NCI-H2029 treated with DMSO at 0.1 percent for 48 hours (cell line): ENCODE measurements around the gene NRXN2.

Experiments used
- DNase-seq: peaks from one replicate; lab custom pipeline; 2025; lab: John Stamatoyannopoulos, UW

The NRXN2 gene

GRCh38 chr11:64627371-64627770 lies 95.6 kb downstream of the NRXN2 start:
- DNase-seq: no peak

GRCh38 chr11:64626637-64627036 lies 96.4 kb downstream of the NRXN2 start:
- no peak for DNase-seq

GRCh38 chr11:64624883-64625481 lies 98.0 kb downstream of the NRXN2 start:
- no peak for DNase-seq

- no peak for DNase-seq
Observed at GRCh38 chr11:64622681-64623080, 100.3 kb downstream of the NRXN2 start.

GRCh38 chr11:64621283-64622019 lies 101.5 kb downstream of the NRXN2 start:
- no peak for DNase-seq

- no peak for DNase-seq
Observed at GRCh38 chr11:64620381-64620971, 102.5 kb downstream of the NRXN2 start.

- DNase-seq: no peak
Observed at GRCh38 chr11:64619811-64620380, 103.1 kb downstream of the NRXN2 start.

GRCh38 chr11:64619196-64619595 lies 103.8 kb downstream of the NRXN2 start:
- DNase-seq: no peak

- DNase-seq: no peak
Observed at GRCh38 chr11:64616817-64617216, 106.2 kb downstream of the NRXN2 start.

- no peak for DNase-seq
Observed at GRCh38 chr11:64614917-64615316, 108.1 kb downstream of the NRXN2 start.

GRCh38 chr11:64613648-64614047 lies 109.3 kb downstream of the NRXN2 start:
- DNase-seq: no peak

- DNase-seq: no peak
Observed at GRCh38 chr11:64611869-64612646, 110.9 kb downstream of the NRXN2 start.

- DNase-seq: no peak
Observed at GRCh38 chr11:64611176-64611575, 111.8 kb downstream of the NRXN2 start.

- DNase-seq: no peak
Observed at GRCh38 chr11:64610596-64610995, 112.4 kb downstream of the NRXN2 start.

- no peak for DNase-seq
Observed at GRCh38 chr11:64609436-64610047, 113.5 kb downstream of the NRXN2 start.

- no peak for DNase-seq
Observed at GRCh38 chr11:64608636-64609035, 114.4 kb downstream of the NRXN2 start.

GRCh38 chr11:64608046-64608445 lies 115.0 kb downstream of the NRXN2 start:
- no peak for DNase-seq

- no peak for DNase-seq
Observed at GRCh38 chr11:64607381-64607985, 115.5 kb downstream of the NRXN2 start.

- DNase-seq: no peak
Observed at GRCh38 chr11:64606796-64607380, 116.1 kb downstream of the NRXN2 start.

GRCh38 chr11:64605656-64606585 lies 117.1 kb downstream of the NRXN2 start:
- DNase-seq: no peak
